Adipose tissue (tissue), 3 donors: ENCODE measurements around the gene NMB. TPM values are rescaled to one million over a fixed set of nuclear protein-coding genes. Genes with fewer than 3 reads are reported as not detected.
"Not testable (repeated sequence)": the region's sequence is repeated elsewhere in the genome, so short reads cannot be mapped to it uniquely, and the experiment has no call there.

Experiments used
- H3K27ac ChIP-seq: one replicate; pipeline ENCODE4 v1.5.1; 2013; ENCODE audit warnings: low read depth, low read length
- WGBS, 3 donors: extraction: QIAGEN DNeasy Blood & Tissue Kit; methylation state at CpG; one replicate each; pipeline ENCODE4 v1.1.7; 2013; 5-methylcytosine and 5-hydroxymethylcytosine counted together
- polyA plus RNA-seq, 3 donors: library from polyadenylated mRNA; stranded (reverse); fragments of 200-250 nt; gene quantifications; one replicate each; pipeline ENCODE4 v1.2.3, GENCODE V29; 2013
- donor health status: healthy with polysubstance abuse.
- donor health status: Bipolar disorder and iron deficiency.
- donor health status: healthy.

The NMB gene
- polyA plus RNA-seq, 3 donors, result 11.6 to 116 (median 62.3) TPM

DNA sequence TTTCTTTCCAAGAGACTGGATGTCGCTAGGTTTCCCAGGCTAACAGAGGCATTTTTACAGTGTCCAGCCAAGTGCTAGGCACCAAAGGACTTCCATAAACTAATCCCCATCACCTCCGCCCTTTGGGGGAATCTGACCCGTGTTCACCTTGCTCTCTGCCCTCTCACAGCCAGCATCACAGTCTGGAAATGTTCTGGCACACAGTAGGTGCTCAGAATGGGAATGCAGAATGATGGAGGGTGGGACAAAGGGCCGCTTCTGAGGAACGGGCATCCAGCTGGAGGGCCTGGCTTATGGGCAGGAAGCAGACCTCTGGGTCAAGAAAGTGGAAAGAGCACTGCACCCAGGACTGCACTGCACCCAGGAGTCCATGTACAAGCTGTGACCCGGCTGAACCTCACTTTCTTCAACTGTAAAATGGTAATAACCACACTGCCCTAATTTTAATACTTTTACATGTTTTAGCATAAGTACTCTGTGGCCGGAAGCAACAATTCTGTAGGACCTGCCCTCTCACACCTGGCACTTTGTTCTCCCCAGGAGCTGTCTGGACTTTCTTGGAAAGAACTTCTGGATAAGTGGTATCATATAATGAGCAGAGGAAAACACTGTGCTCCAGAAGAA, 901 bp upstream of the NMB start:
- WGBS, 3 donors, result 46 to 56% (median 49%) methylated on average over 7 of the region's 7 CpGs
- H3K27ac ChIP-seq, result no peak overlapping the region

GRCh38 chr15:84657748-84658079, 285 bp downstream of the NMB start:
- WGBS, 3 donors, result 18 to 22% (median 20%) methylated on average over 17 of the region's 17 CpGs
- no peak overlapping the region for H3K27ac ChIP-seq

GRCh38 chr15:84656972-84657371, 1.0 kb downstream of the NMB start:
- no peak overlapping the region for H3K27ac ChIP-seq
- WGBS, 3 donors, result 92 to 93% (median 92%) methylated on average over 7 of the region's 7 CpGs

DNA sequence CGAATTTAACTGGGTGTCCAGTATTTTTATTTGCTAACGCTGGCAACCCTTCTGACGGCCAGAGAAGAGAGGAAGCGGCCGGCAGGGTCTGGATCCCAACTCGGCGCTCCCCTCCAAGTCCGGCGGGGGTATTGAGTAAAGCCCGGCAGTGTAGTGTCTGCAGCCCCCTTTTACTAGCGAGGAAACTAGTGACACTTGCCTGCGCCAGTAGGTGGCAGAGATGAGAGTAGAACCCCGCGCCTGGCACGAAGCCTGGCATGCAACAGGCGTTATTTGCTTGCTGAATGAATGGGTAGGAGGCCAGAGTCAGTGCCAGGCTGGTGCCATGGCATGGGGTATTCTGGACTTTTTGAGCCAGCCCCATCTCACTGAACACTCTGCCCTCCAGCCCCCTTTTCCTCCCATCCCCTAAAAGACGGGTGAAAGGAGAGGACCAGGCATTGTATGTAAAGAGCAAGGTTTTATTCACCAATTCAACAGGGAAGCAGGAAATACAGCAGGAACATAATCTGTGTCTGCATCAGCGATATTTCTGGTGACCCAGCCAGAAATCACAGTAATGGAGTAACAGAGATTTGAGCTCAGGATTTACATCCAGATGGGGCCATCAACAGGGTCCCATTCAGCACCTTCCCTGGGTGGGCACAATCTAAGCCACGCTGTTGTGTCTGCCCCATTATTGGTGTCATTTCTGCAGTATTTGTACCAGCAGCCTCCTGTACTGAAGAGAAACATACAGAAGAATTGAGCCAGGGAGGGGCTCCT, 3.1 kb downstream of the NMB start:
- WGBS, 3 donors, result 4 to 7% (median 5%) methylated on average over 19 of the region's 19 CpGs
- H3K27ac ChIP-seq, result no peak overlapping the region

- no peak within 1 kb of the TSS for H3K27ac ChIP-seq
- 0 to 1% (median 0%) methylated on average over 49 of the region's 49 CpGs for WGBS, 3 donors
Measured at GRCh38 chr15:84653910-84654688, 3.9 kb downstream of the NMB start, which contains the start of gene WDR73. TSS of gene WDR73 (minus strand) at chr15:84654283. CDS start at chr15:84654274, 9 bp downstream.

DNA sequence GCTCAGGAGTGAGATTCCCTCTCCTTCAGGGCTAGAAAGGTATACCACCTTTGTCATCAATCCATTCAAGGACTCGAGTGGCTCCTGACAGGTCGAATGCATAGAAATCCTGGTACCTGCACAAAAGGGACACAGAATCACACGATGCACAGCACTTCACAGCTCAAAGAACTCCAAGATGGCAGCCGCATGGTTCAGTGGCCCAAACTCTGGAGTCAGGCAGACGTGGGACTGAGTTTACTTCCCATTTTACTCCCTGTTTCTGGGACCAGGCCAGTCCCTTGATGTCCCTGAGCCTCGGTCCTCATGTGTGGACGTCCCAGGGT, 4.5 kb downstream of the NMB start:
- 14 to 21% (median 17%) methylated on average over 7 of the region's 7 CpGs for WGBS, 3 donors
- no peak overlapping the region for H3K27ac ChIP-seq

DNA sequence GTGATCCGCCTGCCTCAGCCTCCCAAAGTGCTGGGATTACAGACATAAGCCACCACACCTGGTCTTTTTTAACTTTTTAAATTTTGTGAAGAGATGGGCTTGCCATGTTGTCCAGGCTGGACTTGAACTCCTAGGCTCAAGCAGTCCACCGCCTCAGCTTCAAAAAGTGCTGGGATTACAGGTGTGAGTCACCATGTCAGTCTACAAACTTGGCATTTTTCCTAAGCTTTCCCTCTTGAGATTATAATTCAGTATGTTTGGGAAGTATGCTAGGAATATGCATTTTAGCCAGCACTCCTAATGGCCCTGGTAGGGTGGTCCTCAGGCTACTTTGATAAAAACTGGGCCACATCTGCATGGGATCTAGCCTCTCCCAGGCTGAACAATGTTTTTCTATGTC, 8.3 kb downstream of the NMB start:
- H3K27ac ChIP-seq, result no peak overlapping the region
- WGBS, 3 donors, result 84 to 98% (median 95%) methylated on average over 2 of the region's 2 CpGs

- H3K27ac ChIP-seq, result no peak overlapping the region
- WGBS, 3 donors, result 51 to 66% (median 54%) methylated on average over 3 of the region's 3 CpGs
Measured at GRCh38 chr15:84648539-84648938, 9.5 kb downstream of the NMB start.

DNA sequence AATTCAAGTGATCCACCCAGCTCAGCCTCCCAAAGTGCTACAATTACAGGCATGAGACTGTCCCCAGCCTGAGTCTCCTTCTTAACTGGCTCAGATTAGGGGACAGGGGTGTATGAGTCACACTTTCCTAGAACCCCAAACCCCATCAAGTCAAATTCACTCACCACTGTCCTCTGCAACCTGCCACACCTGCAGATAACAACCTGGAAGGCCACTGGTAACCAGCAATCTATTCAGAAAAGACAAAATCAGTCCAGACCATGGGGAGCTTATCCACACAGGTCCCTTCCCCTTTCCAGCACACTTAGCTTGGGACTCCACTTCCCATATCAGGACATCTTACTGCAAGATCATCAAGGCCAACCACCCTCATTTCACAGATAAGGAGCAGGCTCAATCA, 10.3 kb downstream of the NMB start:
- H3K27ac ChIP-seq, result no peak overlapping the region

DNA sequence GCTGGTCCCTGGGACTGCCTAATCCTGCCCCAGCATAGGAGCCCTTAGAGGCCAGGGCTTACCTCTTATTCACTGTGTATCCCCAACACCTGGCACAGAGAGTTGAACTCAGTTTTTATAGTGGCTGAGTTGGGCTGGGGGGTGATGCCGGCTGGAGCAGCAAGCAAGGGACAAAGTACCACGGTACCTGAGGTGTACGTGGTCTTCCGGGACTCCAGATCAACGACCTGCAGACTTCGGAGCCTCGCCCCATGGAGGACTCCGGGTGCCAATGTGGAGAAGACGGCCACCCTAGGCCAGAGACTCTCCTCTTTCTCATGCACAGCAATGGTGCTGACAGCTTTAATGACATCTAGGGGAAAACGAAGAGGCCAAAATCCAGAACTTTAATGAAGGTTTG, 12.0 kb downstream of the NMB start:
- no peak overlapping the region for H3K27ac ChIP-seq
- WGBS, 3 donors, result 92 to 95% (median 93%) methylated on average over 10 of the region's 10 CpGs

DNA sequence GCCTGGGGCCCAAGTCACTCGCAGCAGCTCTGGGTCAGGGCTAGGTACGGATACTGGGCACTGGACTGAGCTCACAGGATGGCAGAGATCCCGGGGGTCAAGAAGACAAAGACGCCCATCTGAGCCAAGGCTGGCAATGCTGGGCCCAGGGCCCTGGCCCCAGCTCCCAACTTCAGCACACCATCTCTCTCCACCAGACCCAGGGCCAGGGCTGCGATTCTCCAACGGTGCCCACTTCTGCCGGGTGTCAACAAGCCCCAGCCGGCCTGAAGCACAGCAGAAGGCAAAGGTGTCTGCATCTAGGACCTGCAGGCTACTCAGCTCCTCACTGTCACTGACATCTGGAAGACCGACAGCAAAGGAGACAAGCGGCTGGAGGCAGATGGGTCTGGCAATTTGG, 12.5 kb downstream of the NMB start:
- WGBS, 3 donors, result 93 to 96% (median 96%) methylated on average over 9 to 10 of the region's 10 CpGs
- no peak overlapping the region for H3K27ac ChIP-seq

GRCh38 chr15:84643838-84644237, 14.2 kb downstream of the NMB start:
- no peak overlapping the region for H3K27ac ChIP-seq
- 91 to 92% (median 92%) methylated on average over 6 of the region's 6 CpGs for WGBS, 3 donors

GRCh38 chr15:84642640-84643039, 15.4 kb downstream of the NMB start:
- WGBS, 3 donors, result 50 to 98% (median 77%) methylated on average over 2 of the region's 2 CpGs
- not testable (repeated sequence) for H3K27ac ChIP-seq

- WGBS, 3 donors, result 95 to 98% (median 95%) methylated on average over 9 of the region's 9 CpGs
- H3K27ac ChIP-seq, result not testable (repeated sequence)
Measured at GRCh38 chr15:84641871-84642270, 16.1 kb downstream of the NMB start.

GRCh38 chr15:84638103-84638502, 19.9 kb downstream of the NMB start:
- 69 to 74% (median 71%) methylated on average over 3 of the region's 3 CpGs for WGBS, 3 donors
- H3K27ac ChIP-seq, result no peak overlapping the region

- 17 to 33% (median 29%) methylated on average over 23 of the region's 23 CpGs for WGBS, 3 donors
- H3K27ac ChIP-seq, result peak overlapping the region; percentile 23
Measured at GRCh38 chr15:84634228-84634837, 23.7 kb downstream of the NMB start.

DNA sequence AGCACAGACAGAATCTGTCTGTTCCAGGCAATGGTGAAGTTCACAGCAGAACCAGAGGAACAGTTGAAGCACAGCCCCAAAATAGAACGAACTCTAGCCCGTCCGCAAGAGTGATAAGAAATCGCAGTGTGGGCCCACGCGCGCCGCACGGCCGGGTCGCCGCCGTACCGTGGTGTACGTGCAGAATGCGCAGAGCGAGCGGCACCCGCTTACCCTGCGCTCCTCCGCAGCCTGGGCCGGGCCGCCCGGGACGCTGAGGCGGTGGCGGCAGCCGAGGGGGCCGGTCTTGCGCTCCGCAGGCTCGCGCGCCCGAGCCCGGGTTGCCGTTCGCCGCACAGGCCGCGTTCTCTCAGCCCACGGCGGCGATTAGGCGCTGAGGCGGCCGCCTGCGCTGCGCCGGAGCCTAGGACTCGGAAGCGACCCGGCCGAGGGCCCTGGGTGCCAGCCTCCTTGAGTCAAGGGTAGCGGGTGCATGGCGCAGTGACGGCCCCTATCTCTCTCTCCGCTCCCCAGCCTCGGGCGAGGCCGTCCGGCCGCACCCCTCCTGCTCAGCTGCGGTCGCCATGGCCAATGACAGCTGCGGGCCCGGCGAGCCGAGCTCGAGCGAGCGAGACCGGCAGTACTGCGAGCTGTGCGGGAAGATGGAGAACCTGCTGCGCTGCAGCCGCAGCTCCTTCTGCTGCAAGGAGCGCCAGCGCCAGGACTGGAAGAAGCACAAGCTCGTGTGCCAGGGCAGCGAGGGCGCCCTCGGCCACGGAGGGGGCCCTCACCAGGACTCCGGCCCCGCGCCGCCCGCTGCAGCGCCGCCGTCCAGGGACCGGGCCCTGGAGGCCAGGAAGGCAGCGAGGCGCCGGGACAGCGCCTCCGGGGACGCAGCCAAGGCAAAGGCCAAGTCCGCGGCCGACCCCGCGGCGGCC, 24.4 kb downstream of the NMB start:
- WGBS, 3 donors, result 0% methylated on average over 89 to 105 of the region's 105 CpGs
- peak overlapping the region; percentile 90 for H3K27ac ChIP-seq

GRCh38 chr15:84631706-84632272, 26.2 kb downstream of the NMB start:
- 32 to 42% (median 39%) methylated on average over 7 of the region's 7 CpGs for WGBS, 3 donors
- peak overlapping the region; percentile 22 for H3K27ac ChIP-seq
